Activated CD4-positive, alpha-beta memory T cell treated with anti-CD3 and anti-CD28 coated beads for 36 hours (primary cell): Measurements from ENCODE around the gene PLBD2. TPM values are rescaled to one million over a fixed set of nuclear protein-coding genes. Genes with fewer than 3 reads are reported as not detected.

Experiments used
- CTCF ChIA-PET: fragments of 350-600 bp; sonication (Branson Sonifier 250); formaldehyde crosslinking; loops from one replicate; lab custom pipeline; 2021; ENCODE audit warnings: antibody characterized with exemption, inconsistent platforms; lab: Charles Lee
- POLR2A ChIA-PET: fragments of 350-600 bp; sonication (Branson Sonifier 250); formaldehyde crosslinking; loops from one replicate; lab custom pipeline; 2021; ENCODE audit warnings: antibody characterized with exemption; lab: Charles Lee
- DNase-seq: peaks from one replicate; pipeline ENCODE4 v3.0.0-alpha.2; 2020
- H3K27ac Mint-ChIP-seq: one replicate; pipeline ENCODE4 v1.8.0; 2021; ENCODE audit warnings: mixed read lengths
- H3K27me3 Mint-ChIP-seq: one replicate; pipeline ENCODE4 v1.8.0; 2021; ENCODE audit warnings: mixed read lengths
- H3K36me3 Mint-ChIP-seq: one replicate; pipeline ENCODE4 v1.8.0; 2021; ENCODE audit warnings: mixed read lengths
- H3K4me1 Mint-ChIP-seq: one replicate; pipeline ENCODE4 v1.8.0; 2021; ENCODE audit warnings: low read depth, mixed read lengths
- H3K4me3 Mint-ChIP-seq: one replicate; pipeline ENCODE4 v1.8.0; 2021; ENCODE audit warnings: mild to moderate bottlenecking, mixed read lengths
- H3K9me3 Mint-ChIP-seq: one replicate; pipeline ENCODE4 v1.8.0; 2021; ENCODE audit warnings: mixed read lengths
- intact Hi-C: fragments of 100-400 bp; cut with micrococcal nuclease; formaldehyde crosslinking; loops from one replicate; pipeline ENCODE4 v1.15.1; 2023
- total RNA-seq, 2 experiments: library from RNA; stranded (reverse); gene quantifications; one replicate each; pipeline ENCODE4 v1.2.3, GENCODE V29; 2021

The PLBD2 gene
- total RNA-seq, 2 experiments from 2014 or later: 18.3 to 18.8 TPM

GRCh38 chr12:113326775-113327395 lies 31.5 kb upstream of the PLBD2 start:
- intact Hi-C loops: no loop called here
- H3K27ac Mint-ChIP-seq: peak overlapping the region; percentile 8
- peaks cover 26% of the 10 kb centered on the region for H3K36me3 Mint-ChIP-seq
- peaks cover 16% of the 10 kb centered on the region for H3K4me1 Mint-ChIP-seq
- POLR2A ChIA-PET: interaction anchor here (0.5 to 0.7 kb wide), 2 partner anchors 141 to 332 kb away, joined by 3 to 6 read pairs; partner anchors contain the start of genes DDX54 and RITA1
- no peaks in the 10 kb centered on the region for H3K27me3 Mint-ChIP-seq
- no peak for DNase-seq
- CTCF ChIA-PET: interaction anchor here (0.8 to 1.2 kb wide), 2 partner anchors 98 to 104 kb away, joined by 3 to 5 read pairs; no protein-coding TSS in a partner anchor
- no peak overlapping the region for H3K4me3 Mint-ChIP-seq
- peaks cover 5% of the 10 kb centered on the region for H3K9me3 Mint-ChIP-seq

GRCh38 chr12:113328368-113328889 lies 30.0 kb upstream of the PLBD2 start:
- Mint-ChIP-seq H3K27me3 (no peaks in the 10 kb centered on the region), H3K4me3 (no peak overlapping the region), H3K9me3 (no peaks in the 10 kb centered on the region), H3K36me3 (peaks cover 26% of the 10 kb centered on the region), H3K27ac (no peak overlapping the region), H3K4me1 (peaks cover 28% of the 10 kb centered on the region)
- intact Hi-C loops: no loop called here
- DNase-seq: no peak
- ChIA-PET POLR2A (no interaction called here), CTCF (no interaction called here)

- no peak overlapping the region for H3K27ac Mint-ChIP-seq
- H3K4me3 Mint-ChIP-seq: no peak overlapping the region
- peaks cover 26% of the 10 kb centered on the region for H3K36me3 Mint-ChIP-seq
- ChIA-PET CTCF (no interaction called here), POLR2A (no interaction called here)
- H3K9me3 Mint-ChIP-seq: no peaks in the 10 kb centered on the region
- no peaks in the 10 kb centered on the region for H3K27me3 Mint-ChIP-seq
- intact Hi-C loops: no loop called here
- no peak for DNase-seq
- H3K4me1 Mint-ChIP-seq: peaks cover 29% of the 10 kb centered on the region
Measured at GRCh38 chr12:113329022-113329790, 29.2 kb upstream of the PLBD2 start.

- POLR2A ChIA-PET: no interaction called here
- H3K36me3 Mint-ChIP-seq: peaks cover 26% of the 10 kb centered on the region
- intact Hi-C loops: loop anchor here (10.0 kb wide), 1 partner anchor 145 kb away; the partner anchor contains the start of genes DDX54 and RITA1
Measured at GRCh38 chr12:113329791-113330417, 28.5 kb upstream of the PLBD2 start.

GRCh38 chr12:113330505-113330904 lies 27.9 kb upstream of the PLBD2 start:
- POLR2A ChIA-PET: no interaction called here
- intact Hi-C loops: loop anchor here (10.0 kb wide), 1 partner anchor 146 kb away; the partner anchor contains the start of genes DDX54 and RITA1
- Mint-ChIP-seq H3K4me3 (no peak overlapping the region), H3K4me1 (peaks cover 32% of the 10 kb centered on the region), H3K36me3 (peaks cover 26% of the 10 kb centered on the region), H3K27ac (no peak overlapping the region), H3K27me3 (no peaks in the 10 kb centered on the region), H3K9me3 (no peaks in the 10 kb centered on the region)
- no peak for DNase-seq
- CTCF ChIA-PET: no interaction called here

More at GRCh38 chr12:113329791-113330417, 28.5 kb upstream of the PLBD2 start:
- H3K4me1 Mint-ChIP-seq: peaks cover 29% of the 10 kb centered on the region
- H3K9me3 Mint-ChIP-seq: no peaks in the 10 kb centered on the region
- H3K4me3 Mint-ChIP-seq: no peak overlapping the region
- peak overlapping the region; percentile 9 for H3K27ac Mint-ChIP-seq
- H3K27me3 Mint-ChIP-seq: no peaks in the 10 kb centered on the region
- CTCF ChIA-PET: no interaction called here
- no peak for DNase-seq

- Mint-ChIP-seq H3K27ac (no peak overlapping the region), H3K4me3 (peak overlapping the region; percentile 97), H3K4me1 (peaks cover 32% of the 10 kb centered on the region), H3K36me3 (peaks cover 23% of the 10 kb centered on the region), H3K27me3 (no peaks in the 10 kb centered on the region), H3K9me3 (no peaks in the 10 kb centered on the region)
- ChIA-PET CTCF (interaction anchor here (1.3 kb wide), 1 partner anchor 10 kb away, joined by 3 read pairs; no protein-coding TSS in a partner anchor), POLR2A (interaction anchor here (0.6 kb wide), 1 partner anchor 24 kb away, joined by 5 read pairs; no protein-coding TSS in a partner anchor)
- DNase-seq: no peak
- intact Hi-C loops: loop anchor here (10.0 kb wide), 1 partner anchor 148 kb away; the partner anchor contains the start of genes DDX54 and RITA1
Measured at GRCh38 chr12:113332688-113333417, 25.5 kb upstream of the PLBD2 start.

GRCh38 chr12:113333418-113333750 lies 25.0 kb upstream of the PLBD2 start:
- no peaks in the 10 kb centered on the region for H3K9me3 Mint-ChIP-seq
- DNase-seq: no peak
- H3K4me3 Mint-ChIP-seq: peak overlapping the region; percentile 97
- no peak overlapping the region for H3K27ac Mint-ChIP-seq
- H3K4me1 Mint-ChIP-seq: peaks cover 29% of the 10 kb centered on the region
- ChIA-PET CTCF (no interaction called here), POLR2A (no interaction called here)
- intact Hi-C loops: loop anchor here (10.0 kb wide), 1 partner anchor 149 kb away; the partner anchor contains the start of genes DDX54 and RITA1
- H3K36me3 Mint-ChIP-seq: peaks cover 20% of the 10 kb centered on the region
- H3K27me3 Mint-ChIP-seq: no peaks in the 10 kb centered on the region

- Mint-ChIP-seq H3K27me3 (no peaks in the 10 kb centered on the region), H3K4me3 (peak overlapping the region; percentile 97), H3K4me1 (peaks cover 29% of the 10 kb centered on the region), H3K9me3 (no peaks in the 10 kb centered on the region), H3K27ac (peak overlapping the region; percentile 75), H3K36me3 (peaks cover 17% of the 10 kb centered on the region)
- intact Hi-C loops: loop anchor here (10.0 kb wide), 1 partner anchor 149 kb away; the partner anchor contains the start of genes DDX54 and RITA1
- peak; percentile 17 for DNase-seq
- POLR2A ChIA-PET: interaction anchor here (1.0 to 2.1 kb wide), 6 partner anchors 23 to 356 kb away, joined by 3 to 7 read pairs (median 4); partner anchors contain the start of genes OAS2 and PLBD2
- CTCF ChIA-PET: interaction anchor here (1.1 to 1.2 kb wide), 3 partner anchors 29 to 91 kb away, joined by 3 to 6 read pairs (median 4); no protein-coding TSS in a partner anchor
Measured at GRCh38 chr12:113333877-113334785, 24.3 kb upstream of the PLBD2 start.

GRCh38 chr12:113334786-113335539 lies 23.4 kb upstream of the PLBD2 start, which contains the start of gene SLC8B1:
TSS of gene SLC8B1 (minus strand) at chr12:113335109. CDS start at chr12:113332878, 2,231 bp downstream.
- Mint-ChIP-seq H3K36me3 (peaks cover 17% of the 10 kb centered on the region), H3K9me3 (no peaks in the 10 kb centered on the region), H3K27ac (peak within 1 kb of the TSS; percentile 75), H3K4me3 (peak within 1 kb of the TSS; percentile 97), H3K27me3 (no peaks in the 10 kb centered on the region), H3K4me1 (peaks cover 26% of the 10 kb centered on the region)
- POLR2A ChIA-PET: interaction anchor here (1.0 to 2.1 kb wide), 6 partner anchors 22 to 357 kb away, joined by 3 to 7 read pairs (median 4); partner anchors contain the start of genes OAS2 and PLBD2
- CTCF ChIA-PET: interaction anchor here (0.6 to 1.2 kb wide), 5 partner anchors 28 to 150 kb away, joined by 3 to 6 read pairs (median 4); partner anchors contain the start of gene DDX54
- DNase-seq: peak; percentile 93
- intact Hi-C loops: loop anchor here (1.0 to 10.0 kb wide), 3 partner anchors 23 to 150 kb away; partner anchors contain the start of genes DDX54, PLBD2, RITA1 and TPCN1
